Measurements from ENCODE around the gene HOGA1.

HOGA1 gene

DNA sequence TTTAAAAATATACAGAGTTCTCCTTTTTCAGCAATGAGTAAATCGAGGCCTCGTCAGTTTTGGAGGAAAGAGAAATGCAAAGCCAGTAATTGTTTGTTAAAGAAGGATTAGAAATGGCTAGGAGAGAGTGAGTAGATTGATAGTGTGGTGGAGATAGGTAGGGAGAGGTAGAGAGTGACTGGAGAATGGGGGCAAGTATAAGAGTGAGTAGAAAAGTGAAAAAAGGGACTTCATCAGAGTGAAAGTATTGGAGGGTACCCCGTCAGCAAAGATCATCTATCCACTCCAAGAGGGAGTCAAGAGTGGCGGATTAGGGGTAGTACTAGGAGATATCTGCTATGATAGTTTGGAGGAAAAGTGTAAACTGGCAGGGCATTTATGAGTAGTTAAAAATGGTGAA is 20.9 kb upstream of the HOGA1 start:
- DNase-seq (ENCODE audit: extremely low read depth, low read depth), result no peak
- no peak overlapping the region for H3K4me3 ChIP-seq (replicated peaks; ENCODE audit: low read depth, low read length)
- TF ChIP-seq, protein P1, sequence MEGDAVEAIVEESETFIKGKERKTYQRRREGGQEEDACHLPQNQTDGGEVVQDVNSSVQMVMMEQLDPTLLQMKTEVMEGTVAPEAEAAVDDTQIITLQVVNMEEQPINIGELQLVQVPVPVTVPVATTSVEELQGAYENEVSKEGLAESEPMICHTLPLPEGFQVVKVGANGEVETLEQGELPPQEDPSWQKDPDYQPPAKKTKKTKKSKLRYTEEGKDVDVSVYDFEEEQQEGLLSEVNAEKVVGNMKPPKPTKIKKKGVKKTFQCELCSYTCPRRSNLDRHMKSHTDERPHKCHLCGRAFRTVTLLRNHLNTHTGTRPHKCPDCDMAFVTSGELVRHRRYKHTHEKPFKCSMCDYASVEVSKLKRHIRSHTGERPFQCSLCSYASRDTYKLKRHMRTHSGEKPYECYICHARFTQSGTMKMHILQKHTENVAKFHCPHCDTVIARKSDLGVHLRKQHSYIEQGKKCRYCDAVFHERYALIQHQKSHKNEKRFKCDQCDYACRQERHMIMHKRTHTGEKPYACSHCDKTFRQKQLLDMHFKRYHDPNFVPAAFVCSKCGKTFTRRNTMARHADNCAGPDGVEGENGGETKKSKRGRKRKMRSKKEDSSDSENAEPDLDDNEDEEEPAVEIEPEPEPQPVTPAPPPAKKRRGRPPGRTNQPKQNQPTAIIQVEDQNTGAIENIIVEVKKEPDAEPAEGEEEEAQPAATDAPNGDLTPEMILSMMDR (IDR thresholded peaks at IDR 0.05; ENCODE audit: low read depth, low read length, missing control alignments), result no peak

DNA sequence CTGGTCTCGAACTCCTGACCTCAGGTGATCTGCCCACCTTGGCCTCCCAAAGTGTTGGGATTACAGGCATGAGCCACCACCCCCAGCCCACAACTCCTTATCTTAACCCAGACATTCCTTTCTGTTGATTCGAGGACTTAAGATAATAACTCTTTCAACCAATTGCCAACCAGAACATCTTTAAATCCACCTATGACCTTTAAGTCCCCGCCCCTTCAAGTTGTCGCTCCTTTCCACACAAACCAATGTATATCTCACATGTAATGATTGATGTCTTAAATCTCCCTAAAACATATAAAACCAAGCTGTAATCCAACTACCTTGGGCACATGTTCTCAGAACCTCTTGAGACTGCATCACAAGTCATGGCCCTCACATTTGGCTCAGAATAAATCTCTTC is 19.4 kb upstream of the HOGA1 start:
- TF ChIP-seq, protein P1 (IDR thresholded peaks at IDR 0.05; ENCODE audit: low read depth, low read length, missing control alignments), result no peak
- H3K4me3 ChIP-seq (replicated peaks; ENCODE audit: low read depth, low read length), result no peak overlapping the region
- DNase-seq (ENCODE audit: extremely low read depth, low read depth), result no peak

DNA sequence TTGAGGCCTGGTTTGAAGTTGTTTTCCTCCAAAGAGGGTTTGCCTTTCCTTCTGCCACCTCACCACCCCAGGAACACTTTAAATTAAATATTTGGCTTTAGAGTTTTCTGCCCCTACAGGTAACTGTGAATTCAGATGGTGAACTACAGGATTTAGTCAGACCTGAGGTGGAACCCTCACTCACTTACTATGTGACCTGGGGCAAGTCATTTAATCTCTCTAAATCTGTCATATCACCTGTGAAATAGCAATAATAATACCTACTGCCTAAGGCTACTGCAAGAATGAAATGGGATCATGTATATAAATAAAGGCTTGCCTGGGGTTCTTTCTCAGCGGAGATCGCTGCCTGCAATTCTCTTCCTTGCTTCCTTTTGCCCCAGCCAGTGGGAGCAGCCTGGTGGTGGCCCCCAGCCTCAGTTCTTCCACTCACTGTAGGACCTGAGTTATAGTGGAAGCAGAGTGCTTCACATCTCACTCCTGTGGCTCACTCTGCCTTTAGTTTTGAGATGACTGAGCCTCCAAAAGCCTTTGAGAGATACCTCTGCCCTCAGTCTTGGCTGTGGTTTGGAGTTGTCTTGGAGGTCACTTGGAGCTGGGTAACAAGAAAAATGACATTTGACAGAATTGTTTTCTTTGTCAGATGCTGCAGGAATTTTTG is 17.7 kb upstream of the HOGA1 start:
- no peak for DNase-seq (ENCODE audit: extremely low read depth, low read depth)
- TF ChIP-seq, protein P1 (IDR thresholded peaks at IDR 0.05; ENCODE audit: low read depth, low read length, missing control alignments), result no peak
- no peak overlapping the region for H3K4me3 ChIP-seq (replicated peaks; ENCODE audit: low read depth, low read length)

DNA sequence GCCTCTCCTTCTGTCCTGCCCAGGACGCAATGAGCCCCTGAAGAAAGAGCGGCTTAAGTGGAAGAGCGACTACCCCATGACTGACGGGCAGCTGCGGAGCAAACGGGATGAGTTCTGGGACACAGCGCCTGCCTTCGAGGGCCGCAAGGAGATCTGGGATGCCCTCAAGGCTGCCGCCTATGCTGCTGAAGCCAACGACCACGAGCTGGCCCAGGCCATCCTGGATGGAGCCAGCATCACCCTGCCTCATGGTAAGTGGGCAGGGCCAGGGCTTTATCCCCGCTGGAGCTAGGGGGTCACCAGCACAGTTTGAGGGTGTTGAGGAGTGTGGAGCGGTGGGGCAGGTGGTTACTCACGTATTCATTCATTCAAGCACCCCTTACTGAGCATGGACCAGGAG is 16.3 kb upstream of the HOGA1 start:
- TF ChIP-seq, protein P1 (IDR thresholded peaks at IDR 0.05; ENCODE audit: low read depth, low read length, missing control alignments), result no peak
- no peak overlapping the region for H3K4me3 ChIP-seq (replicated peaks; ENCODE audit: low read depth, low read length)
- DNase-seq (ENCODE audit: extremely low read depth, low read depth), result no peak

DNA sequence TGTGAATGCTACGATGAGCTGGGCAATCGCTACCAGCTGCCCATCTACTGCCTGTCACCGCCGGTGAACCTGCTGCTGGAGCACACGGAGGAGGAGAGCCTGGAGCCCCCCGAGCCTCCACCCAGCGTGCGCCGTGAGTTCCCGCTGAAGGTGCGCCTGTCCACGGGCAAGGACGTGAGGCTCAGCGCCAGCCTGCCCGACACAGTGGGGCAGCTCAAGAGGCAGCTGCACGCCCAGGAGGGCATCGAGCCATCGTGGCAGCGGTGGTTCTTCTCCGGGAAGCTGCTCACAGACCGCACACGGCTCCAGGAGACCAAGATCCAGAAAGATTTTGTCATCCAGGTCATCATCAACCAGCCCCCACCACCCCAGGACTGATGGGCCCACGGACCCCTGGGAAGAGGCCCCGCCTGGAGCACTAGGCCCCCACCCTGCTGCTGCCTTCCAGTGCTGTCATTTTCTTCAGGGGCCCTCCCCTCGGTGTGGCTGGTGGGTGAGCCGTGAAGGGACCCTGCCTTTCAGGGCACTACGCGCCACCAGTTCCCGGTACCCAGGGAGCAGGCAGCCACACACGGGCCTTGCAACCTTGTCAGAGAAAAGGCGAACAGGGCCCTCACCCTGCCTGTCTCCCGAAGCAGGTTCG is 13.9 kb upstream of the HOGA1 start:
- no peak overlapping the region for H3K4me3 ChIP-seq (replicated peaks; ENCODE audit: low read depth, low read length)
- DNase-seq (ENCODE audit: extremely low read depth, low read depth), result no peak
- TF ChIP-seq, protein P1 (IDR thresholded peaks at IDR 0.05; ENCODE audit: low read depth, low read length, missing control alignments), result no peak

DNA sequence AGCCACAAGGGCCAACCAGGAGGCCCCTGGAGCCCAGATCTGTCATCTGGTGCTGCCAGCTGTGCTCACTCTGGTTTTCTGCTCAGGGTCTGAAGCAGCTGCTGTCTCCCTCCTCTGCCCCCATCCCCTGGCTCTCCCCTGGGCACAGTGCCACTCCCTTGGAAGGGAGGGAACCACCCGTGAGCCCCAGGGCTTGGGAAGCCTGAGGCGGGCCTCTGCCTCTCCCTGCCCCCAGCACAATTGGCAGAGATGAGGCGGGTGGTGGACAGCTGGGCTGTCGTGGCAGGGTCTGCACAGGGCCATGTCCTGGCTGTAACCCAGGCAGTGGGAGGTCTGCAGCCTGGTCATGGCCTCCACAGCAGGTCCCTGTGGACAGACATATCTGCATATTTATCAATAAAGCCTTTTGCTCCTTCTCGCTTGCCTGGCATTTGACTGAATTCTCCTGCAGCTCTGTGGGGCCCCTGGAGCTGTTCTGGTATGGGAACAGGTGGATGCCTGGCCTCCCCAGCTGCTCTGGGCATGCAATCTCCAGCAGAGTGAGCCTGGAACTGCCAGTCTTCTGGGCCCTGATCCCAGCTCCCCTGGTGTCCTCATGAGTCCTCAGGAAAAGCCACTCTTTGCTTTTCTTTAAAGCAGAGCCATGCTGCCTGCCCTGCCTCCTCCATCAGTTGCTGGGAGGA is 13.3 kb upstream of the HOGA1 start:
- DNase-seq (ENCODE audit: extremely low read depth, low read depth), result no peak
- TF ChIP-seq, protein P1 (IDR thresholded peaks at IDR 0.05; ENCODE audit: low read depth, low read length, missing control alignments), result no peak
- no peak overlapping the region for H3K4me3 ChIP-seq (replicated peaks; ENCODE audit: low read depth, low read length)
